HEK293T (cell line): ENCODE data around the gene IGF1R.

Experiments used
- BHLHE40 ChIP-seq: fragments of 450-650 bp; IDR thresholded peaks from 2 replicates; pipeline ENCODE4 v1.6.1; 2016; ENCODE audit warnings: mild to moderate bottlenecking, moderate library complexity, borderline replicate concordance
- CTBP1 ChIP-seq: fragments of 450-650 bp; IDR thresholded peaks from 2 replicates; pipeline ENCODE4 v1.6.1; 2016; ENCODE audit warnings: borderline replicate concordance
- ELF4 ChIP-seq: fragments of 450-650 bp; IDR thresholded peaks from 2 replicates; pipeline ENCODE4 v1.6.1; 2017; ENCODE audit warnings: antibody characterized with exemption
- FOXA1 ChIP-seq: fragments of 450-650 bp; IDR thresholded peaks from 2 replicates; pipeline ENCODE4 v1.6.1; 2016; ENCODE audit warnings: mild to moderate bottlenecking
- FOXM1 ChIP-seq: fragments of 450-650 bp; IDR thresholded peaks from 2 replicates; pipeline ENCODE4 v1.6.1; 2017; ENCODE audit warnings: mild to moderate bottlenecking, borderline replicate concordance
- HDGF ChIP-seq: fragments of 450-650 bp; IDR thresholded peaks from 2 replicates; pipeline ENCODE4 v1.6.1; 2017; ENCODE audit warnings: antibody characterized with exemption, borderline replicate concordance
- L3MBTL2 ChIP-seq: fragments of 450-650 bp; conservative IDR thresholded peaks from 2 replicates; pipeline ENCODE4 v1.6.1; 2016; ENCODE audit warnings: mild to moderate bottlenecking
- LEF1 ChIP-seq: fragments of 450-650 bp; IDR thresholded peaks from 2 replicates; pipeline ENCODE4 v1.6.1; 2017; ENCODE audit warnings: mild to moderate bottlenecking, borderline replicate concordance
- NFRKB ChIP-seq: fragments of 450-650 bp; IDR thresholded peaks from 2 replicates; pipeline ENCODE4 v1.6.1; 2016; ENCODE audit warnings: mild to moderate bottlenecking, moderate library complexity
- SP1 ChIP-seq: fragments of 450-650 bp; IDR thresholded peaks from 2 replicates; pipeline ENCODE4 v1.6.1; 2017
- SUZ12 ChIP-seq: fragments of 450-650 bp; IDR thresholded peaks from 2 replicates; pipeline ENCODE4 v1.6.1; 2016; ENCODE audit warnings: mild to moderate bottlenecking
- TARDBP ChIP-seq: fragments of 450-650 bp; IDR thresholded peaks from 2 replicates; pipeline ENCODE4 v1.6.1; 2016
- ZNF384 ChIP-seq: fragments of 450-650 bp; IDR thresholded peaks from 2 replicates; pipeline ENCODE4 v1.6.1; 2016

DNA sequence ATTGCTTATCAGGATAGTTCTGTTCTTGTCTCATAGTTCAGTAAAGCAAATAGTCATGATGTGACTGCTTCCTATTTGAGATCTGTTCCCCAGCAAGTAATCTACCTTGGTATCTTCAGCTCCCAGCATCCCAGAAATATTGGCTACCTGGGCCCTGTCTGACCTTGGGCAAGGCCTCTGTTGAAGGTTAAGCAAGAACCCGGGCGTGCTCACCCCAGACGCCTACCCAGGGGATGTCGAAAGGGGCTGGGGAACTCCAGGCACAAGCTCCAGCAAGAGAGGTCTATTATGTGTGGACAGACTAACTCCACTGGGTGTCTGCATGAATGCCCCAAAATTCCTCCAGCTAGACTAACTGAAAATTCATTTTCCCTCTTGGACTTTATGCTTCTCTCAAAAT is 37.3 kb upstream of the IGF1R start:
- TF ChIP-seq HDGF: no peak
- TF ChIP-seq FOXA1: no peak
- TF ChIP-seq TARDBP: no peak
- TF ChIP-seq ELF4: no peak
- TF ChIP-seq BHLHE40: no peak
- TF ChIP-seq CTBP1: no peak
- TF ChIP-seq SP1: no peak
- no peak for TF ChIP-seq FOXM1
- TF ChIP-seq SUZ12: no peak
- no peak for TF ChIP-seq L3MBTL2
- TF ChIP-seq NFRKB: no peak
- no peak for TF ChIP-seq LEF1
- TF ChIP-seq ZNF384: no peak
